Measurements from ENCODE around the gene ALDH1L1.

Gene ALDH1L1

GRCh38 chr3:126137490-126138130 is 42.8 kb downstream of the ALDH1L1 start:
- Histone ChIP-seq H3K36me3 (replicated peaks; ENCODE audit: insufficient read depth, low read length) (no peaks in the 10 kb centered on the region), H3K4me3 (ENCODE audit: low read length) (no peak overlapping the region), H3K27ac (ENCODE audit: low read length) (no peak overlapping the region), H3K4me2 (ENCODE audit: low read depth, low read length) (no peak overlapping the region), H4K20me1 (ENCODE audit: insufficient read depth, low read length) (no peaks in the 10 kb centered on the region), H3K9ac (ENCODE audit: low read length) (no peak overlapping the region), H3K9me3 (replicated peaks; ENCODE audit: insufficient read depth, low read length) (no peaks in the 10 kb centered on the region), H3F3A (ENCODE audit: insufficient read depth, low read length) (no peaks in the 10 kb centered on the region), H3K27me3 (replicated peaks; ENCODE audit: insufficient read depth, low read length) (no peaks in the 10 kb centered on the region), H2AFZ (ENCODE audit: low read length) (no peak overlapping the region), H3K9me2 (replicated peaks; ENCODE audit: insufficient read depth, low read length) (no peaks in the 10 kb centered on the region), H3K79me2 (ENCODE audit: low read length) (no peaks in the 10 kb centered on the region), H3K4me1 (ENCODE audit: low read length) (no peaks in the 10 kb centered on the region)
- no peak for TF ChIP-seq EZH2phosphoT487 (IDR thresholded peaks at IDR 0.05; ENCODE audit: low read length)
- no peak for TF ChIP-seq EZH2 (optimal IDR thresholded peaks at IDR 0.05; ENCODE audit: low read depth, low read length)
- no peak for TF ChIP-seq CTCF (IDR thresholded peaks at IDR 0.05; ENCODE audit: low read length)
- DNase-seq = no peak

- Histone ChIP-seq H3K9ac (ENCODE audit: low read length) (no peak overlapping the region), H3K27me3 (replicated peaks; ENCODE audit: insufficient read depth, low read length) (no peaks in the 10 kb centered on the region), H3K4me1 (ENCODE audit: low read length) (no peaks in the 10 kb centered on the region), H3F3A (ENCODE audit: insufficient read depth, low read length) (no peaks in the 10 kb centered on the region), H3K27ac (ENCODE audit: low read length) (no peak overlapping the region), H3K4me2 (ENCODE audit: low read depth, low read length) (no peak overlapping the region), H3K36me3 (replicated peaks; ENCODE audit: insufficient read depth, low read length) (no peaks in the 10 kb centered on the region), H3K79me2 (ENCODE audit: low read length) (no peaks in the 10 kb centered on the region), H3K9me2 (replicated peaks; ENCODE audit: insufficient read depth, low read length) (no peaks in the 10 kb centered on the region), H4K20me1 (ENCODE audit: insufficient read depth, low read length) (no peaks in the 10 kb centered on the region), H2AFZ (ENCODE audit: low read length) (no peak overlapping the region), H3K9me3 (replicated peaks; ENCODE audit: insufficient read depth, low read length) (no peaks in the 10 kb centered on the region), H3K4me3 (ENCODE audit: low read length) (no peak overlapping the region)
- no peak for DNase-seq
- TF ChIP-seq EZH2phosphoT487 (IDR thresholded peaks at IDR 0.05; ENCODE audit: low read length) (no peak), CTCF (IDR thresholded peaks at IDR 0.05; ENCODE audit: low read length) (no peak), EZH2 (optimal IDR thresholded peaks at IDR 0.05; ENCODE audit: low read depth, low read length) (no peak)
These were observed 43.8 kb downstream of the ALDH1L1 start for GRCh38 chr3:126136428-126137220.

GRCh38 chr3:126135406-126136076 is 44.8 kb downstream of the ALDH1L1 start:
- H3K4me3 ChIP-seq (ENCODE audit: low read length) = no peak overlapping the region
- no peaks in the 10 kb centered on the region for H3K4me1 ChIP-seq (ENCODE audit: low read length)
- no peak for DNase-seq
- no peak overlapping the region for H3K9ac ChIP-seq (ENCODE audit: low read length)
- no peaks in the 10 kb centered on the region for H3K36me3 ChIP-seq (replicated peaks; ENCODE audit: insufficient read depth, low read length)
- no peak overlapping the region for H3K27ac ChIP-seq (ENCODE audit: low read length)
- H3K4me2 ChIP-seq (ENCODE audit: low read depth, low read length) = no peak overlapping the region
- H4K20me1 ChIP-seq (ENCODE audit: insufficient read depth, low read length) = no peaks in the 10 kb centered on the region
- no peak for TF ChIP-seq EZH2phosphoT487 (IDR thresholded peaks at IDR 0.05; ENCODE audit: low read length)
- no peak for TF ChIP-seq CTCF (IDR thresholded peaks at IDR 0.05; ENCODE audit: low read length)
- TF ChIP-seq EZH2 (optimal IDR thresholded peaks at IDR 0.05; ENCODE audit: low read depth, low read length) = no peak
- no peak overlapping the region for H2AFZ ChIP-seq (ENCODE audit: low read length)
- no peaks in the 10 kb centered on the region for H3K79me2 ChIP-seq (ENCODE audit: low read length)
- H3K9me2 ChIP-seq (replicated peaks; ENCODE audit: insufficient read depth, low read length) = no peaks in the 10 kb centered on the region
- no peaks in the 10 kb centered on the region for H3K27me3 ChIP-seq (replicated peaks; ENCODE audit: insufficient read depth, low read length)
- H3F3A ChIP-seq (ENCODE audit: insufficient read depth, low read length) = no peaks in the 10 kb centered on the region
- no peaks in the 10 kb centered on the region for H3K9me3 ChIP-seq (replicated peaks; ENCODE audit: insufficient read depth, low read length)
